GM12878 (cell line): ENCODE results near the gene GAP43. TPM values are rescaled to one million over a fixed set of nuclear protein-coding genes. Genes with fewer than 3 reads are reported as not detected.

Experiments
- ATAC-seq: fragments of 200-7000 bp; cut with Tn5 transposase; 3 replicates; pipeline ENCODE4 v1.9.1; 2020; ENCODE audit warnings: mild to moderate bottlenecking, moderate library complexity
- BruUV-seq: library from RNA; stranded (reverse); fragments of 400-500 nt; replicated peaks from 2 replicates; lab custom pipeline; 2021; lab: Mats Ljungman, UMichigan
- CTCF ChIA-PET: fragments of 300-600 bp; sonication (Branson Sonifier 250); formaldehyde crosslinking; extraction: SDS; loops from one replicate; lab custom pipeline; 2021; ENCODE audit warnings: inconsistent platforms; lab: Yijun Ruan, JAX
- POLR2A ChIA-PET: fragments of 350-600 bp; formaldehyde crosslinking; extraction: SDS; loops from one replicate; lab custom pipeline; 2021; ENCODE audit warnings: inconsistent platforms; lab: Charles Lee
- RAD21 ChIA-PET: fragments of 300-600 bp; sonication (Branson Sonifier 250); formaldehyde crosslinking; loops from one replicate; lab custom pipeline; 2023; ENCODE audit warnings: antibody characterized with exemption; ENCODE audit not compliant: unreplicated experiment; lab: Charles Lee
- SMC1A ChIA-PET: fragments of 300-600 bp; sonication (Branson Sonifier 250); formaldehyde crosslinking; loops from one replicate; lab custom pipeline; 2023; ENCODE audit not compliant: unreplicated experiment, uncharacterized antibody; lab: Charles Lee
- DNase-seq: peaks from one replicate; pipeline ENCODE4 v3.0.0-alpha.2; 2011; ENCODE audit warnings: low read depth, low spot score
- FAIRE-seq: peaks from 3 replicates; lab custom pipeline; 2011; peaks lifted over from hg19 to GRCh38; lab: Jason Lieb, UNC
- H2AFZ ChIP-seq: 2 replicates; pipeline ENCODE4 v1.6.0; 2011; ENCODE audit warnings: low read depth, low read length, control low read depth; ENCODE audit not compliant: control insufficient read depth
- H3K27ac ChIP-seq: 2 replicates; pipeline ENCODE4 v1.5.1; 2011; ENCODE audit warnings: control low read depth; ENCODE audit not compliant: control insufficient read depth, insufficient read depth
- H3K27me3 ChIP-seq, 2 experiments: replicated peaks in 1 of 2; 2 replicates each; pipeline versions ENCODE4 v1.6.0 to v1.6.1; 2011; ENCODE audit warnings: low read length in 1 of 2; ENCODE audit not compliant: control insufficient read depth in 2 of 2, insufficient read depth in 2 of 2
- H3K36me3 ChIP-seq, 2 experiments: 2 replicates each; pipeline ENCODE4 v1.5.1; 2011; ENCODE audit warnings: low read length in 1 of 2; ENCODE audit not compliant: control insufficient read depth in 2 of 2, insufficient read depth in 2 of 2
- H3K4me1 ChIP-seq: 2 replicates; pipeline ENCODE4 v1.6.1; 2011; ENCODE audit warnings: mild to moderate bottlenecking, low read length, moderate library complexity, mixed read lengths; ENCODE audit not compliant: control insufficient read depth, insufficient read depth
- H3K4me2 ChIP-seq: 2 replicates; pipeline ENCODE4 v1.6.0; 2011; ENCODE audit warnings: control low read depth; ENCODE audit not compliant: control insufficient read depth, insufficient read depth
- H3K4me3 ChIP-seq: fragments of 200-600 bp; sonication (generic); 2 replicates; pipeline ENCODE4 v1.5.1; 2016
- H3K79me2 ChIP-seq: 2 replicates; pipeline ENCODE4 v1.6.0; 2011; ENCODE audit warnings: low read length; ENCODE audit not compliant: control insufficient read depth, insufficient read depth
- H3K9ac ChIP-seq: 2 replicates; pipeline ENCODE4 v1.8.0; 2011; ENCODE audit warnings: low read length, control low read depth, mixed read lengths; ENCODE audit not compliant: control insufficient read depth, insufficient read depth
- H3K9me3 ChIP-seq: replicated peaks from 3 replicates; pipeline ENCODE4 v1.5.1; 2011; ENCODE audit warnings: mild to moderate bottlenecking, low read length; ENCODE audit not compliant: control insufficient read depth, insufficient read depth
- H4K20me1 ChIP-seq: 2 replicates; pipeline ENCODE4 v1.6.0; 2011; ENCODE audit not compliant: control insufficient read depth, insufficient read depth
- ATF7 ChIP-seq: fragments of 450-650 bp; IDR thresholded peaks from 2 replicates; pipeline ENCODE4 v1.6.1; 2016; ENCODE audit warnings: low read depth, mild to moderate bottlenecking
- BMI1 ChIP-seq: fragments of 450-650 bp; IDR thresholded peaks from 2 replicates; pipeline ENCODE4 v1.6.1; 2016; ENCODE audit warnings: mild to moderate bottlenecking, moderate library complexity, borderline replicate concordance
- CEBPB ChIP-seq, 2 experiments: fragments of 150-350 bp in 1 of 2; IDR thresholded peaks; 2 replicates each; pipeline ENCODE4 v1.6.1; 2012 to 2014; ENCODE audit warnings: low read depth in 2 of 2, low read length in 2 of 2, borderline replicate concordance in 1 of 2, inconsistent platforms in 1 of 2
- FOS ChIP-seq: IDR thresholded peaks from 3 replicates; pipeline ENCODE4 v1.6.1; 2011; ENCODE audit warnings: borderline replicate concordance; ENCODE audit not compliant: insufficient read length; ENCODE audit errors: extremely low read depth
- MYC ChIP-seq: IDR thresholded peaks from 2 replicates; pipeline ENCODE4 v1.6.1; 2011; ENCODE audit warnings: mild to moderate bottlenecking, low read length, moderate library complexity, inconsistent platforms; ENCODE audit not compliant: insufficient read depth, insufficient replicate concordance, insufficient read length, severe bottlenecking
- POLR2A ChIP-seq: IDR thresholded peaks from 2 replicates; pipeline ENCODE4 v1.6.1; 2011; ENCODE audit warnings: low read depth, mild to moderate bottlenecking, low read length
- RFX5 ChIP-seq: IDR thresholded peaks from 2 replicates; pipeline ENCODE4 v1.6.1; 2011; ENCODE audit warnings: low read depth, low read length, improper control_type of control experiment
- TARDBP ChIP-seq: IDR thresholded peaks from 2 replicates; pipeline ENCODE4 v1.6.1; 2016; ENCODE audit warnings: borderline replicate concordance
- WGBS: methylation state at CpG from one replicate; pipeline ENCODE4 v1.1.6; 2016; ENCODE audit warnings: low lambda C conversion rate; ENCODE audit not compliant: insufficient replicate concordance, insufficient coverage; ENCODE audit errors: missing lambda C conversion rate; 5-methylcytosine and 5-hydroxymethylcytosine counted together
- in situ Hi-C: fragments of 300-500 bp; cut with MboI; formaldehyde crosslinking; loops from 9 replicates; pipeline ENCODE4 v1.14.3; 2018; ENCODE audit warnings: mixed read lengths
- intact Hi-C: fragments of 100-400 bp; cut with micrococcal nuclease; formaldehyde crosslinking; loops from one replicate; pipeline ENCODE4 v1.14.2; 2022; ENCODE audit not compliant: unreplicated experiment
- polyA plus RNA-seq, 11 experiments: library from polyadenylated mRNA; depleted of rRNA in 4 of 11; unstranded in 6 of 11; stranded (reverse) in 5 of 11; fragments of >200 nt; fragmentation: Nextera tagmentation in 4 of 11; fragmentation: Illumina TruSeq in 1 of 11; extraction: Ambion mirVana in 4 of 11; extraction: Trizol in 1 of 11; gene quantifications; 1 replicate in 1 of 11; 2 replicates in 10 of 11; pipeline versions ENCODE4 v1.2.1 to v1.2.3, GENCODE V29; 2011 to 2016; ENCODE audit warnings: inconsistent platforms in 2 of 11, missing spikeins in 2 of 11, low read depth in 1 of 11
- total RNA-seq, 4 experiments: library from RNA; depleted of rRNA in 3 of 4; stranded (reverse); fragments of >200 nt in 3 of 4; fragmentation: Illumina TruSeq in 1 of 4; extraction: Trizol in 1 of 4; gene quantifications; 2 replicates each; pipeline versions ENCODE4 v1.2.1 to v1.2.3, GENCODE V29; 2013 to 2021
- TF ChIP-seq, protein P1 (sequence below): IDR thresholded peaks from 2 replicates; pipeline ENCODE4 v1.6.1; 2012; ENCODE audit warnings: low read depth, low read length, improper control_type of control experiment
- TF ChIP-seq, protein P2 (sequence below): fragments of 450-650 bp; formaldehyde crosslinking; IDR thresholded peaks from 2 replicates; pipeline ENCODE4 v1.4.0; 2022; ENCODE audit warnings: mild to moderate bottlenecking, moderate library complexity
- TF ChIP-seq, protein P3 (sequence below): IDR thresholded peaks from 2 replicates; pipeline ENCODE4 v1.6.1; 2012; ENCODE audit warnings: low read depth, low read length, improper control_type of control experiment

Gene GAP43
- total and polyA plus RNA-seq, 10 of the 15 experiments (the other 5 are each of a cell fraction or from before 2014, with no cell fraction given): 0.06 to 0.16 TPM; not detected in 8

DNA sequence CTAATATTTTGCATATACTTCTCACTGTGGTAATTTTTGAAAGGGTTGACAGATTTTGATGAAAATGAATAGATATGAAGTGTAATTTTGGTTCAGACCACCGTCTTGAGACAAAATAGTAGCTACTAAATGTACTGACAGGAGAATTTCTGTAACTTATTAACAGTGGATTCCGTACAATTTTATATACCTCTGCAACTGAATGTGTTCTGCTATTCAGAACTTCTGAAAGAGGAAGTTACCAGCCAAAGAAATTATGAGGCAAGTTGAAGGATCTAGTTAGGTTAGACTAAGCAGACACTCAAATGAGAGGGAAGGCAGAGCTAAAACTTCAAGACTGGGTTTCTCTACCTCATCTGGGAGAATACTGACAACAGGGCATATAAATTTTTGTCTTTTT is 29.4 kb downstream of the GAP43 start:
- no peak overlapping the region for H3K4me2 ChIP-seq
- TF ChIP-seq, protein P1, sequence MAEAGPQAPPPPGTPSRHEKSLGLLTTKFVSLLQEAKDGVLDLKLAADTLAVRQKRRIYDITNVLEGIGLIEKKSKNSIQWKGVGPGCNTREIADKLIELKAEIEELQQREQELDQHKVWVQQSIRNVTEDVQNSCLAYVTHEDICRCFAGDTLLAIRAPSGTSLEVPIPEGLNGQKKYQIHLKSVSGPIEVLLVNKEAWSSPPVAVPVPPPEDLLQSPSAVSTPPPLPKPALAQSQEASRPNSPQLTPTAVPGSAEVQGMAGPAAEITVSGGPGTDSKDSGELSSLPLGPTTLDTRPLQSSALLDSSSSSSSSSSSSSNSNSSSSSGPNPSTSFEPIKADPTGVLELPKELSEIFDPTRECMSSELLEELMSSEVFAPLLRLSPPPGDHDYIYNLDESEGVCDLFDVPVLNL: no peak
- TF ChIP-seq BMI1 (no peak), CEBPB (IDR thresholded peaks at IDR 0.05; ENCODE audit: borderline replicate concordance in 1 of 2, low read depth in 2 of 2, low read length in 2 of 2) (no peak), POLR2A (no peak), TARDBP (no peak), ATF7 (no peak), FOS (no peak), MYC (no peak), RFX5 (no peak)
- TF ChIP-seq, protein P2, sequence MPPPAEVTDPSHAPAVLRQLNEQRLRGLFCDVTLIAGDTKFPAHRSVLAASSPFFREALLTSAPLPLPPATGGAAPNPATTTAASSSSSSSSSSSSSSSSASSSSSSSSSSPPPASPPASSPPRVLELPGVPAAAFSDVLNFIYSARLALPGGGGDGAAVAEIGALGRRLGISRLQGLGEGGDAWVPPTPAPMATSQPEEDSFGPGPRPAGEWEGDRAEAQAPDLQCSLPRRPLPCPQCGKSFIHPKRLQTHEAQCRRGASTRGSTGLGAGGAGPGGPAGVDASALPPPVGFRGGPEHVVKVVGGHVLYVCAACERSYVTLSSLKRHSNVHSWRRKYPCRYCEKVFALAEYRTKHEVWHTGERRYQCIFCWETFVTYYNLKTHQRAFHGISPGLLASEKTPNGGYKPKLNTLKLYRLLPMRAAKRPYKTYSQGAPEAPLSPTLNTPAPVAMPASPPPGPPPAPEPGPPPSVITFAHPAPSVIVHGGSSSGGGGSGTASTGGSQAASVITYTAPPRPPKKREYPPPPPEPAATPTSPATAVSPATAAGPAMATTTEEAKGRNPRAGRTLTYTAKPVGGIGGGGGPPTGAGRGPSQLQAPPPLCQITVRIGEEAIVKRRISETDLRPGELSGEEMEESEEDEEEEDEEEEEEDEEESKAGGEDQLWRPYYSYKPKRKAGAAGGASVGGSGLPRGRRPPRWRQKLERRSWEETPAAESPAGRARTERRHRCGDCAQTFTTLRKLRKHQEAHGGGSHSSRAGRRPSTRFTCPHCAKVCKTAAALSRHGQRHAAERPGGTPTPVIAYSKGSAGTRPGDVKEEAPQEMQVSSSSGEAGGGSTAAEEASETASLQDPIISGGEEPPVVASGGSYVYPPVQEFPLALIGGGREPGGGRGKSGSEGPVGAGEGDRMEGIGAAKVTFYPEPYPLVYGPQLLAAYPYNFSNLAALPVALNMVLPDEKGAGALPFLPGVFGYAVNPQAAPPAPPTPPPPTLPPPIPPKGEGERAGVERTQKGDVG (CRISPR knock-in tag): no peak
- TF ChIP-seq, protein P3, sequence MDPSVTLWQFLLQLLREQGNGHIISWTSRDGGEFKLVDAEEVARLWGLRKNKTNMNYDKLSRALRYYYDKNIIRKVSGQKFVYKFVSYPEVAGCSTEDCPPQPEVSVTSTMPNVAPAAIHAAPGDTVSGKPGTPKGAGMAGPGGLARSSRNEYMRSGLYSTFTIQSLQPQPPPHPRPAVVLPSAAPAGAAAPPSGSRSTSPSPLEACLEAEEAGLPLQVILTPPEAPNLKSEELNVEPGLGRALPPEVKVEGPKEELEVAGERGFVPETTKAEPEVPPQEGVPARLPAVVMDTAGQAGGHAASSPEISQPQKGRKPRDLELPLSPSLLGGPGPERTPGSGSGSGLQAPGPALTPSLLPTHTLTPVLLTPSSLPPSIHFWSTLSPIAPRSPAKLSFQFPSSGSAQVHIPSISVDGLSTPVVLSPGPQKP: no peak
- H3K9me3 ChIP-seq: no peaks in the 10 kb centered on the region
- BruUV-seq: no TSS peak
- H4K20me1 ChIP-seq: no peaks in the 10 kb centered on the region
- H3K36me3 ChIP-seq: no peaks in the 10 kb centered on the region
- H3K4me3 ChIP-seq: no peak overlapping the region
- H3K27me3 ChIP-seq: no peaks in the 10 kb centered on the region
- intact Hi-C loops: no loop called here
- POLR2A ChIA-PET: interaction anchor here (0.6 kb wide), 2 partner anchors 25 to 392 kb away, joined by 3 read pairs; no protein-coding TSS in a partner anchor
- no peak for DNase-seq
- SMC1A ChIA-PET: interaction anchor here (0.6 to 2.4 kb wide), 2 partner anchors 8 to 1204 kb away, joined by 3 to 10 read pairs; no protein-coding TSS in a partner anchor
- no peak overlapping the region for H3K9ac ChIP-seq
- FAIRE-seq: peak; percentile 59
- no peak overlapping the region for H2AFZ ChIP-seq
- in situ Hi-C loops: no loop called here
- RAD21 ChIA-PET: no interaction called here
- CTCF ChIA-PET: interaction anchor here (0.6 to 1.5 kb wide), 4 partner anchors 9 to 132 kb away, joined by 3 to 6 read pairs (median 4); no protein-coding TSS in a partner anchor
- peak; percentile 71 for ATAC-seq
- H3K4me1 ChIP-seq: peaks cover 12% of the 10 kb centered on the region
- no peaks in the 10 kb centered on the region for H3K79me2 ChIP-seq
- H3K27ac ChIP-seq: no peak overlapping the region
- 48% methylated on average over 2 of the region's 2 CpGs for WGBS
